GM23338 (cell line): Measurements from ENCODE around the gene PPP1CB. TPM values are rescaled to one million over a fixed set of nuclear protein-coding genes. Genes with fewer than 3 reads are reported as not detected.

ENCODE experiments used
- ATAC-seq: fragments of 200-7000 bp; cut with Tn5 transposase; 3 replicates; pipeline ENCODE4 v1.9.1; 2020
- DNase-seq: peaks from one replicate; pipeline ENCODE4 v3.0.0-alpha.2; 2015; ENCODE audit warnings: low spot score
- H2AFZ ChIP-seq: fragments of 200-600 bp; sonication (generic); 2 replicates; pipeline ENCODE4 v1.8.0; 2016; ENCODE audit warnings: antibody characterized with exemption, mild to moderate bottlenecking, moderate library complexity
- H3F3A ChIP-seq: fragments of 200-600 bp; sonication (generic); replicated peaks from 2 replicates; pipeline ENCODE4 v1.8.0; 2017; ENCODE audit warnings: antibody characterized with exemption, mixed run types, low read depth
- H3K27ac ChIP-seq: fragments of 200-600 bp; sonication (generic); 2 replicates; pipeline ENCODE4 v1.6.1; 2016; ENCODE audit warnings: low read depth
- H3K27me3 ChIP-seq: fragments of 200-600 bp; sonication (generic); 2 replicates; pipeline ENCODE4 v1.8.0; 2016; ENCODE audit warnings: mild to moderate bottlenecking, mixed run types, moderate library complexity; ENCODE audit not compliant: insufficient read depth
- H3K36me3 ChIP-seq: fragments of 200-600 bp; sonication (generic); 2 replicates; pipeline ENCODE4 v1.8.0; 2016; ENCODE audit warnings: mild to moderate bottlenecking; ENCODE audit not compliant: insufficient read depth
- H3K4me1 ChIP-seq: fragments of 200-600 bp; sonication (generic); 2 replicates; pipeline ENCODE4 v1.8.0; 2016; ENCODE audit warnings: mild to moderate bottlenecking, moderate library complexity; ENCODE audit not compliant: insufficient read depth
- H3K4me2 ChIP-seq: fragments of 200-600 bp; sonication (generic); 2 replicates; pipeline ENCODE4 v1.7.1; 2017; ENCODE audit warnings: mixed run types
- H3K4me3 ChIP-seq: fragments of 200-600 bp; sonication (generic); 2 replicates; pipeline ENCODE4 v1.6.1; 2016; ENCODE audit warnings: mixed run types
- H3K79me2 ChIP-seq: fragments of 200-600 bp; sonication (generic); replicated peaks from 2 replicates; pipeline ENCODE4 v1.8.0; 2017; ENCODE audit warnings: mild to moderate bottlenecking; ENCODE audit not compliant: insufficient read depth
- H3K9me2 ChIP-seq: fragments of 200-600 bp; sonication (generic); 2 replicates; pipeline ENCODE4 v1.8.0; 2017; ENCODE audit not compliant: insufficient read depth
- H4K20me1 ChIP-seq: fragments of 200-600 bp; sonication (generic); replicated peaks from 2 replicates; pipeline ENCODE4 v1.8.0; 2017; ENCODE audit warnings: mild to moderate bottlenecking; ENCODE audit not compliant: insufficient read depth
- H3K27ac Mint-ChIP-seq: 2 replicates; pipeline ENCODE4 v1.8.0; 2020; ENCODE audit warnings: inconsistent platforms, mild to moderate bottlenecking, moderate library complexity, mixed read lengths
- H3K27me3 Mint-ChIP-seq: 3 replicates; pipeline ENCODE4 v1.8.0; 2022; ENCODE audit warnings: low read depth, mild to moderate bottlenecking, moderate library complexity, mixed read lengths, inconsistent platforms; ENCODE audit not compliant: insufficient read depth, poor library complexity
- H3K36me3 Mint-ChIP-seq: 3 replicates; pipeline ENCODE4 v1.8.0; 2021; ENCODE audit warnings: low read depth, mild to moderate bottlenecking, inconsistent platforms, moderate library complexity, mixed read lengths
- H3K4me1 Mint-ChIP-seq: 3 replicates; pipeline ENCODE4 v1.8.0; 2020; ENCODE audit warnings: mild to moderate bottlenecking, inconsistent platforms, mixed read lengths
- H3K4me3 Mint-ChIP-seq: 3 replicates; pipeline ENCODE4 v1.8.0; 2021; ENCODE audit warnings: moderate library complexity, mild to moderate bottlenecking, inconsistent platforms, mixed read lengths
- H3K9me3 Mint-ChIP-seq: 3 replicates; pipeline ENCODE4 v1.8.0; 2020; ENCODE audit warnings: moderate library complexity, mild to moderate bottlenecking, inconsistent platforms, mixed read lengths
- CREB1 ChIP-seq: fragments of 250-450 bp; sonication (Bioruptor Pico); IDR thresholded peaks from 2 replicates; pipeline ENCODE4 v1.5.0; 2020; ENCODE audit warnings: low read depth, mild to moderate bottlenecking, moderate library complexity
- EZH2phosphoT487 ChIP-seq: fragments of 200-600 bp; sonication (generic); IDR thresholded peaks from one replicate; pipeline ENCODE4 v1.8.1; 2018; ENCODE audit warnings: antibody characterized with exemption; ENCODE audit not compliant: unreplicated experiment
- JUNB ChIP-seq: IDR thresholded peaks from one replicate; pipeline ENCODE4 v1.6.1; 2016; ENCODE audit warnings: antibody characterized with exemption; ENCODE audit not compliant: unreplicated experiment
- STAT1 ChIP-seq: IDR thresholded peaks from one replicate; pipeline ENCODE4 v1.6.1; 2016; ENCODE audit warnings: antibody characterized with exemption; ENCODE audit not compliant: unreplicated experiment
- ZNF331 ChIP-seq: fragments of 250-450 bp; sonication (Bioruptor Pico); IDR thresholded peaks from 2 replicates; pipeline ENCODE4 v1.5.0; 2020; ENCODE audit warnings: low read depth, mild to moderate bottlenecking, moderate library complexity
- polyA plus RNA-seq: library from polyadenylated mRNA; unstranded; fragments of >200 nt; fragmentation: Nextera tagmentation; extraction: Ambion mirVana; gene quantifications from 2 replicates; pipeline ENCODE4 v1.2.1, GENCODE V29; 2016
- total RNA-seq: library from RNA; depleted of rRNA; stranded (reverse); fragments of >200 nt; shearing (Covaris generic); gene quantifications from 2 replicates; pipeline ENCODE4 v1.2.3, GENCODE V29; 2014
- TF ChIP-seq, protein P1 (sequence below): fragments of 250-450 bp; sonication (Bioruptor Pico); IDR thresholded peaks from 2 replicates; pipeline ENCODE4 v1.5.0; 2020; ENCODE audit warnings: mild to moderate bottlenecking, moderate library complexity
- TF ChIP-seq, protein P2 (sequence below): IDR thresholded peaks from one replicate; pipeline ENCODE4 v1.6.1; 2018; ENCODE audit warnings: antibody characterized with exemption; ENCODE audit not compliant: unreplicated experiment

Gene PPP1CB
- total and polyA plus RNA-seq, 2 experiments from 2014 or later, result 103 to 118 TPM

DNA sequence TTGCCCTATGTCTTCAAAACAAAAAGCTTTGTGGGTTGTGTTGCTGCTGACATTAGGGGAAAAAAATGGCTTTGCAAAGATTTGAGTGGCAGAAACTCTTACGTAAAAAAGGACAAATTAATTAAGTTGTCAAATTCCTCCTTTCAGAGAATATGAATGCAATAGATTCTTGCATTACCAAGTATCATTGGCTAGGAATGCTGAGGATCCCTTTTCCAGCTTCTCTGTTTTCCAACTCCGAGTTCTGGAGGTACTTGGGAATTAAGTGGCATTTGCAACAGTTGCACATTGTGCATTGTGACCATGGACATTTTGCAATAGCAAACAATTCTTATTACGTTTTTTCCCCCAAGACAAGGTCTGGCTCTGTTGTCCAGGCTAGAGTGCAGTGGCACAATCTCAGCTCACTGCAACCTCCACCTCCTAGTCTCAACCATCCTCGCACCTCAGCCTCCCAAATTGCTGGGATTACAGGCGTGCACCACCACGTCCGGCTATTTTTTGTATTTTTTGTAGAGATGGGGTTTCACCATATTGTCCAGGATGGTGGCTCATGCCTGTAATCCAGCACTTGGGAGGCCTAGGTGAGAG, 29.9 kb upstream of the PPP1CB start (continued):
- TF ChIP-seq, protein P1, sequence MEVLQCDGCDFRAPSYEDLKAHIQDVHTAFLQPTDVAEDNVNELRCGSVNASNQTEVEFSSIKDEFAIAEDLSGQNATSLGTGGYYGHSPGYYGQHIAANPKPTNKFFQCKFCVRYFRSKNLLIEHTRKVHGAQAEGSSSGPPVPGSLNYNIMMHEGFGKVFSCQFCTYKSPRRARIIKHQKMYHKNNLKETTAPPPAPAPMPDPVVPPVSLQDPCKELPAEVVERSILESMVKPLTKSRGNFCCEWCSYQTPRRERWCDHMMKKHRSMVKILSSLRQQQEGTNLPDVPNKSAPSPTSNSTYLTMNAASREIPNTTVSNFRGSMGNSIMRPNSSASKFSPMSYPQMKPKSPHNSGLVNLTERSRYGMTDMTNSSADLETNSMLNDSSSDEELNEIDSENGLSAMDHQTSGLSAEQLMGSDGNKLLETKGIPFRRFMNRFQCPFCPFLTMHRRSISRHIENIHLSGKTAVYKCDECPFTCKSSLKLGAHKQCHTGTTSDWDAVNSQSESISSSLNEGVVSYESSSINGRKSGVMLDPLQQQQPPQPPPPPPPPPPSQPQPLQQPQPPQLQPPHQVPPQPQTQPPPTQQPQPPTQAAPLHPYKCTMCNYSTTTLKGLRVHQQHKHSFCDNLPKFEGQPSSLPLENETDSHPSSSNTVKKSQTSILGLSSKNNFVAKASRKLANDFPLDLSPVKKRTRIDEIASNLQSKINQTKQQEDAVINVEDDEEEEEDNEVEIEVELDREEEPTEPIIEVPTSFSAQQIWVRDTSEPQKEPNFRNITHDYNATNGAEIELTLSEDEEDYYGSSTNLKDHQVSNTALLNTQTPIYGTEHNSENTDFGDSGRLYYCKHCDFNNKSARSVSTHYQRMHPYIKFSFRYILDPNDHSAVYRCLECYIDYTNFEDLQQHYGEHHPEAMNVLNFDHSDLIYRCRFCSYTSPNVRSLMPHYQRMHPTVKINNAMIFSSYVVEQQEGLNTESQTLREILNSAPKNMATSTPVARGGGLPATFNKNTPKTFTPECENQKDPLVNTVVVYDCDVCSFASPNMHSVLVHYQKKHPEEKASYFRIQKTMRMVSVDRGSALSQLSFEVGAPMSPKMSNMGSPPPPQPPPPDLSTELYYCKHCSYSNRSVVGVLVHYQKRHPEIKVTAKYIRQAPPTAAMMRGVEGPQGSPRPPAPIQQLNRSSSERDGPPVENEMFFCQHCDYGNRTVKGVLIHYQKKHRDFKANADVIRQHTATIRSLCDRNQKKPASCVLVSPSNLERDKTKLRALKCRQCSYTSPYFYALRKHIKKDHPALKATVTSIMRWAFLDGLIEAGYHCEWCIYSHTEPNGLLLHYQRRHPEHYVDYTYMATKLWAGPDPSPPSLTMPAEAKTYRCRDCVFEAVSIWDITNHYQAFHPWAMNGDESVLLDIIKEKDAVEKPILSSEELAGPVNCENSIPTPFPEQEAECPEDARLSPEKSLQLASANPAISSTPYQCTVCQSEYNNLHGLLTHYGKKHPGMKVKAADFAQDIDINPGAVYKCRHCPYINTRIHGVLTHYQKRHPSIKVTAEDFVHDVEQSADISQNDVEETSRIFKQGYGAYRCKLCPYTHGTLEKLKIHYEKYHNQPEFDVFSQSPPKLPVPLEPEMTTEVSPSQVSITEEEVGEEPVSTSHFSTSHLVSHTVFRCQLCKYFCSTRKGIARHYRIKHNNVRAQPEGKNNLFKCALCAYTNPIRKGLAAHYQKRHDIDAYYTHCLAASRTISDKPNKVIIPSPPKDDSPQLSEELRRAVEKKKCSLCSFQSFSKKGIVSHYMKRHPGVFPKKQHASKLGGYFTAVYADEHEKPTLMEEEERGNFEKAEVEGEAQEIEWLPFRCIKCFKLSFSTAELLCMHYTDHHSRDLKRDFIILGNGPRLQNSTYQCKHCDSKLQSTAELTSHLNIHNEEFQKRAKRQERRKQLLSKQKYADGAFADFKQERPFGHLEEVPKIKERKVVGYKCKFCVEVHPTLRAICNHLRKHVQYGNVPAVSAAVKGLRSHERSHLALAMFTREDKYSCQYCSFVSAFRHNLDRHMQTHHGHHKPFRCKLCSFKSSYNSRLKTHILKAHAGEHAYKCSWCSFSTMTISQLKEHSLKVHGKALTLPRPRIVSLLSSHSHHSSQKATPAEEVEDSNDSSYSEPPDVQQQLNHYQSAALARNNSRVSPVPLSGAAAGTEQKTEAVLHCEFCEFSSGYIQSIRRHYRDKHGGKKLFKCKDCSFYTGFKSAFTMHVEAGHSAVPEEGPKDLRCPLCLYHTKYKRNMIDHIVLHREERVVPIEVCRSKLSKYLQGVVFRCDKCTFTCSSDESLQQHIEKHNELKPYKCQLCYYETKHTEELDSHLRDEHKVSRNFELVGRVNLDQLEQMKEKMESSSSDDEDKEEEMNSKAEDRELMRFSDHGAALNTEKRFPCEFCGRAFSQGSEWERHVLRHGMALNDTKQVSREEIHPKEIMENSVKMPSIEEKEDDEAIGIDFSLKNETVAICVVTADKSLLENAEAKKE (CRISPR knock-in tag), result no peak
- TF ChIP-seq STAT1, result no peak
- TF ChIP-seq CREB1 (CRISPR knock-in tag), result no peak
- no peak for TF ChIP-seq EZH2phosphoT487

DNA sequence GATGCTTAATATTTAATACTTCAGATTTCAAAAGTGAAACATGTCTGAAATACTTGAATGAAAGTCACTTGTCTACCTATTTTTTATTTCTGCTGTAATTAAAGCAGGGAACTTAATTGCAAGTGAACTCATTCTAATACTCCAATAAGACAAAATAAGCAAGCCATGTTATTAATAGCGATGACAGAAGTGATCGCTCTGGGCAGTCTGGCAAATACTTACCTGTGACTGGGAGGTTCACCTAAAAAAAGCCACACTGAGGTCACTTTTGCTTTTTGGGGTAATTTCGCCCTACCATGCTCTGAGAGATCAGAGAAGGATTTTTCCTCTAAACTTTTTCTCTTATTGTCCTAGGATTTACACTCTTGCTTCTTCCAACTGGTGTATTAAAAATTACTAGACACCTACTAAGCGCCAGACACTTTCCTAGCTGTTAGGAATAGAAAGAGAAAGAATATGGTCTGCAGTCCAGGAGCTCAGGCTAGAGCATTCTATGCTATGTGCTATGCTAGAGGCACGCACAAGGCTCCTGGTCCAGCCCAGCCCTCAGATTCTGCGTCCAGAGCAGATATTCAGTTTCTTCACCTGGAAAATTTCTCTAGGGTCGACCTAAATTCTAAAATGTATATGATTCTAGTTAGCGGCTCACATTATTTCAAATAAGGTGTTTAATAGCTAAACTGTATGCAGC, 26.5 kb upstream of the PPP1CB start:
- Mint-ChIP-seq H3K27me3 (peaks cover 1% of the 10 kb centered on the region), H3K4me3 (no peak overlapping the region), H3K4me1 (peaks cover 3% of the 10 kb centered on the region; the same call in 1 of the 3 replicates), H3K9me3 (no peaks in the 10 kb centered on the region), H3K36me3 (no peaks in the 10 kb centered on the region), H3K27ac (no peak overlapping the region)
- Histone ChIP-seq H3K9me2 (no peaks in the 10 kb centered on the region), H3F3A (no peaks in the 10 kb centered on the region), H3K4me3 (no peak overlapping the region), H4K20me1 (no peaks in the 10 kb centered on the region), H3K36me3 (no peaks in the 10 kb centered on the region), H2AFZ (no peak overlapping the region), H3K27ac (no peak overlapping the region), H3K27me3 (no peaks in the 10 kb centered on the region), H3K4me2 (no peak overlapping the region), H3K4me1 (no peaks in the 10 kb centered on the region), H3K79me2 (no peaks in the 10 kb centered on the region)
- ATAC-seq (no peak), DNase-seq (no peak)
- no peak for TF ChIP-seq ZNF331
- TF ChIP-seq JUNB, result no peak
- TF ChIP-seq, protein P2, sequence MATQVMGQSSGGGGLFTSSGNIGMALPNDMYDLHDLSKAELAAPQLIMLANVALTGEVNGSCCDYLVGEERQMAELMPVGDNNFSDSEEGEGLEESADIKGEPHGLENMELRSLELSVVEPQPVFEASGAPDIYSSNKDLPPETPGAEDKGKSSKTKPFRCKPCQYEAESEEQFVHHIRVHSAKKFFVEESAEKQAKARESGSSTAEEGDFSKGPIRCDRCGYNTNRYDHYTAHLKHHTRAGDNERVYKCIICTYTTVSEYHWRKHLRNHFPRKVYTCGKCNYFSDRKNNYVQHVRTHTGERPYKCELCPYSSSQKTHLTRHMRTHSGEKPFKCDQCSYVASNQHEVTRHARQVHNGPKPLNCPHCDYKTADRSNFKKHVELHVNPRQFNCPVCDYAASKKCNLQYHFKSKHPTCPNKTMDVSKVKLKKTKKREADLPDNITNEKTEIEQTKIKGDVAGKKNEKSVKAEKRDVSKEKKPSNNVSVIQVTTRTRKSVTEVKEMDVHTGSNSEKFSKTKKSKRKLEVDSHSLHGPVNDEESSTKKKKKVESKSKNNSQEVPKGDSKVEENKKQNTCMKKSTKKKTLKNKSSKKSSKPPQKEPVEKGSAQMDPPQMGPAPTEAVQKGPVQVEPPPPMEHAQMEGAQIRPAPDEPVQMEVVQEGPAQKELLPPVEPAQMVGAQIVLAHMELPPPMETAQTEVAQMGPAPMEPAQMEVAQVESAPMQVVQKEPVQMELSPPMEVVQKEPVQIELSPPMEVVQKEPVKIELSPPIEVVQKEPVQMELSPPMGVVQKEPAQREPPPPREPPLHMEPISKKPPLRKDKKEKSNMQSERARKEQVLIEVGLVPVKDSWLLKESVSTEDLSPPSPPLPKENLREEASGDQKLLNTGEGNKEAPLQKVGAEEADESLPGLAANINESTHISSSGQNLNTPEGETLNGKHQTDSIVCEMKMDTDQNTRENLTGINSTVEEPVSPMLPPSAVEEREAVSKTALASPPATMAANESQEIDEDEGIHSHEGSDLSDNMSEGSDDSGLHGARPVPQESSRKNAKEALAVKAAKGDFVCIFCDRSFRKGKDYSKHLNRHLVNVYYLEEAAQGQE, result no peak
